ENCODE measurements around the gene EEA1. TPM values are rescaled to one million over a fixed set of nuclear protein-coding genes. Genes with fewer than 3 reads are reported as not detected.

EEA1 gene
- total RNA-seq, 1 donor from 2014 or later, result 19.9 TPM

- Mint-ChIP-seq H3K36me3 (ENCODE audit: low read depth) (peaks cover 10% of the 10 kb centered on the region), H3K4me1 (peaks cover 26% of the 10 kb centered on the region), H3K4me3 (no peak overlapping the region), H3K27ac (ENCODE audit: unreplicated experiment) (no peak overlapping the region), H3K9me3 (peaks cover 3% of the 10 kb centered on the region), H3K27me3 (ENCODE audit: low read depth) (no peaks in the 10 kb centered on the region)
- no peak for DNase-seq (ENCODE audit: low read depth, low spot score)
- no peak for TF ChIP-seq CTCF (conservative IDR thresholded peaks at IDR 0.05)
Observed at GRCh38 chr12:92915365-92915764, 13.7 kb downstream of the EEA1 start.

DNA sequence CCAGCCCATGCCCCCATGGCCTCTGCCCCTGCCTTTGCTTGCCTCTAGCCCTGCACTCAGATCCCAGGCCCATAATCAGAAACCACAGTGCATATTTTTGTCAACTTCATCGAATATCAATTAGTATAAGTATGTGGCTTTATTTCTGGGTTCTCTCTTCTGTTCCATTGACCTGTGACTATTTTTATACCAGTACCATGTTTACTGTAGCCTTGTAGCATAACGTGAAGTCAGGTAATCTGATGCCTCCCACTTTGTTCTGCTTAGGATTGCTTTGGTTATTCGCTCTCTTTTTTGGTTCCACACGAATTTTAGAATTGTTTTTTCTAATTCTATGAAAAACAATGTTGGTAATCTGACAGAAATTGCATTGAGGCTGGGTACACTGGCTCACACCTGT is 14.9 kb downstream of the EEA1 start:
- Mint-ChIP-seq H3K27me3 (ENCODE audit: low read depth) (no peaks in the 10 kb centered on the region), H3K9me3 (peaks cover 3% of the 10 kb centered on the region), H3K4me3 (no peak overlapping the region), H3K27ac (ENCODE audit: unreplicated experiment) (no peak overlapping the region), H3K36me3 (ENCODE audit: low read depth) (peaks cover 10% of the 10 kb centered on the region), H3K4me1 (peaks cover 26% of the 10 kb centered on the region)
- no peak for DNase-seq (ENCODE audit: low read depth, low spot score)
- TF ChIP-seq CTCF (conservative IDR thresholded peaks at IDR 0.05), result no peak

DNA sequence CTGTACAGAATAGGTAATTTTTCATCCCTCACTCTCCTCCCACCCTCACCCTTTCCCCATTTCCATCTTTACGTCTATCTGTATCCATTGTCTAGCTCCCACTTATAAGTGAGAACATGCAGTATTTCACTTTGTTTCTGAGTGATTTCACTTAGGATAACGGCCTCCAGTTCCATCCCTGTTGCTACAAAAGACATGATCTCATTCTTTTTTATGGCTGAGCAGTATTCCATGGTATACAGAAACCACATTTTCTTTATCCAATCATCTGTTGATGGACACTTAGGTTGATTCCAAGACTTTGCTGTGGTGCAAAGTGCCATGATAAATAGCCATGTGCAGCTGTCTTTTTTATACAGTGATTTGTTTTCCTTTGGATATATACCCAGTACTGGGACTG is 16.4 kb downstream of the EEA1 start:
- no peak for DNase-seq (ENCODE audit: low read depth, low spot score)
- Mint-ChIP-seq H3K9me3 (peaks cover 5% of the 10 kb centered on the region), H3K27ac (ENCODE audit: unreplicated experiment) (no peak overlapping the region), H3K27me3 (ENCODE audit: low read depth) (no peaks in the 10 kb centered on the region), H3K4me1 (peaks cover 26% of the 10 kb centered on the region), H3K36me3 (ENCODE audit: low read depth) (peaks cover 17% of the 10 kb centered on the region), H3K4me3 (no peak overlapping the region)
- no peak for TF ChIP-seq CTCF (conservative IDR thresholded peaks at IDR 0.05)

- Mint-ChIP-seq H3K27me3 (ENCODE audit: low read depth) (no peaks in the 10 kb centered on the region), H3K36me3 (ENCODE audit: low read depth) (peaks cover 22% of the 10 kb centered on the region), H3K4me3 (no peak overlapping the region), H3K9me3 (peaks cover 8% of the 10 kb centered on the region), H3K27ac (ENCODE audit: unreplicated experiment) (no peak overlapping the region), H3K4me1 (peaks cover 26% of the 10 kb centered on the region)
- no peak for DNase-seq (ENCODE audit: low read depth, low spot score)
- no peak for TF ChIP-seq CTCF (conservative IDR thresholded peaks at IDR 0.05)
Observed at GRCh38 chr12:92912052-92912451, 17.0 kb downstream of the EEA1 start.

DNA sequence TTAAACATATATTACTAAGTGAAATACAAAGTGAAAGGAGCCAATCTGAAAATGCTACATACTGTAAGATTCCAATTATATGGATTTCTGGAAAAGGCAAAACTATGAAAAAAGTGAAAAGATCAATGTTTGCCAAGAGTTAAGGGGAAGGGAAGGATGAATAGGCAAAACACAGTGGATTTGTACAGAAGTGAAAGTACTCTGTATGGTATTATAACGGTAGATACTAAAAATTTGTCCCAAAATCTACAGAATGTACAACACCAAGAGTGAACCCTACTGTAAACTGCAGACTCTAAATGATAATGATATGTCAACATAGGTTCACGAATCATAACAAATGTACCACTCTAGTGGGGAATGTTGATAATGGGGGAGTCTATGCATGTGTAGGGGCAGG is 17.8 kb downstream of the EEA1 start:
- no peak for TF ChIP-seq CTCF (conservative IDR thresholded peaks at IDR 0.05)
- Mint-ChIP-seq H3K9me3 (peaks cover 8% of the 10 kb centered on the region), H3K4me1 (peaks cover 26% of the 10 kb centered on the region), H3K4me3 (no peak overlapping the region), H3K27me3 (ENCODE audit: low read depth) (no peaks in the 10 kb centered on the region), H3K27ac (ENCODE audit: unreplicated experiment) (no peak overlapping the region), H3K36me3 (ENCODE audit: low read depth) (peaks cover 22% of the 10 kb centered on the region)
- DNase-seq (ENCODE audit: low read depth, low spot score), result no peak

DNA sequence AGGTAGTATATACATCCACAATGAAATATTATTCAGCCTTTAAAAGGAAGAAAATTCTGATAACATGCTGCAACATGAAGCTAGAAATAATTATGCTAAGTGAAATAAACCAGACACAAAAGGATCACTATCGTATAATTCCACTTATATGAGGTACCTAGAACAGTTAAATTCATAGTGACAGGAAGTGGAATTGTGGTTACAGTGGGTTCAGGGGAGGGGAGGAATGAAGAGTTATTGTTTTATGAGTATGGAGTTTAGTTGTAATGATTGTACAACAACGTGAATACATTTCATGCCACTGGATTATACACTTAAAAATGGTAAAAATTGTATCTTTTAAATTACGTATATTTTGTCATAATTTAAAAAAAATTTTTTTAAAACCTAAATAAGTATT is 21.0 kb downstream of the EEA1 start:
- DNase-seq (ENCODE audit: low read depth, low spot score), result no peak
- Mint-ChIP-seq H3K36me3 (ENCODE audit: low read depth) (peaks cover 23% of the 10 kb centered on the region), H3K4me3 (no peak overlapping the region), H3K4me1 (peaks cover 25% of the 10 kb centered on the region), H3K27ac (ENCODE audit: unreplicated experiment) (no peak overlapping the region), H3K27me3 (ENCODE audit: low read depth) (no peaks in the 10 kb centered on the region), H3K9me3 (peaks cover 12% of the 10 kb centered on the region)
- no peak for TF ChIP-seq CTCF (conservative IDR thresholded peaks at IDR 0.05)
